Keratinocyte (primary cell): ENCODE measurements around the gene DENND2A. TPM values are rescaled to one million over a fixed set of nuclear protein-coding genes. Genes with fewer than 3 reads are reported as not detected.
A peak's percentile ranks its signal among the peaks of the same experiment; 100 is the strongest.
"Not testable (repeated sequence)": the region's sequence is repeated elsewhere in the genome, so short reads cannot be mapped to it uniquely, and the experiment has no call there.

ENCODE experiments used
- DNase-seq: peaks from one replicate; pipeline ENCODE4 v3.0.0-alpha.2; 2011; ENCODE audit warnings: low read depth, missing footprints, low spot score
- FAIRE-seq: peaks from 2 replicates; lab custom pipeline; 2011; peaks lifted over from hg19 to GRCh38; lab: Jason Lieb, UNC
- H2AFZ ChIP-seq: 2 replicates; pipeline ENCODE4 v1.6.0; 2012; ENCODE audit warnings: low read length, control low read depth, inconsistent platforms; ENCODE audit not compliant: control insufficient read depth
- H3K27ac ChIP-seq: 2 replicates; pipeline ENCODE4 v1.5.1; 2011; ENCODE audit warnings: low read length; ENCODE audit not compliant: control insufficient read depth, insufficient read depth
- H3K27me3 ChIP-seq: 3 replicates; pipeline ENCODE4 v1.6.0; 2011; ENCODE audit warnings: low read length; ENCODE audit not compliant: control insufficient read depth, insufficient read depth; ENCODE audit errors: extremely low read depth
- H3K36me3 ChIP-seq, 2 experiments: 2 replicates in 1 of 2; 3 replicates in 1 of 2; pipeline ENCODE4 v1.5.1; 2011; ENCODE audit warnings: low read length in 2 of 2, mild to moderate bottlenecking in 1 of 2; ENCODE audit not compliant: control insufficient read depth in 2 of 2, insufficient read depth in 2 of 2; ENCODE audit errors: extremely low read depth in 1 of 2
- H3K4me1 ChIP-seq: 3 replicates; pipeline ENCODE4 v1.5.1; 2011; ENCODE audit warnings: low read length; ENCODE audit not compliant: control insufficient read depth, insufficient read depth; ENCODE audit errors: extremely low read depth
- H3K4me2 ChIP-seq: 3 replicates; pipeline ENCODE4 v1.6.0; 2011; ENCODE audit warnings: low read depth, low read length; ENCODE audit not compliant: control insufficient read depth, insufficient read depth; ENCODE audit errors: extremely low read depth
- H3K4me3 ChIP-seq, 3 experiments: fragments of 200-600 bp in 1 of 3; sonication (generic) in 1 of 3; 2 replicates in 2 of 3; 3 replicates in 1 of 3; pipeline ENCODE4 v1.5.1; 2011 to 2016; ENCODE audit warnings: low read length in 3 of 3, mild to moderate bottlenecking in 3 of 3, control low read depth in 2 of 3, inconsistent platforms in 1 of 3, low read depth in 1 of 3, mixed read lengths in 1 of 3, mixed run types in 1 of 3, moderate library complexity in 1 of 3; ENCODE audit not compliant: control insufficient read depth in 2 of 3, insufficient read depth in 2 of 3; ENCODE audit errors: extremely low read depth in 1 of 3
- H3K79me2 ChIP-seq: 2 replicates; pipeline ENCODE4 v1.6.0; 2012; ENCODE audit warnings: low read length; ENCODE audit not compliant: control insufficient read depth, insufficient read depth
- H3K9ac ChIP-seq: 3 replicates; pipeline ENCODE4 v1.6.0; 2011; ENCODE audit warnings: low read length; ENCODE audit not compliant: control insufficient read depth, insufficient read depth; ENCODE audit errors: extremely low read depth
- H3K9me1 ChIP-seq: 3 replicates; pipeline ENCODE4 v1.6.0; 2011; ENCODE audit warnings: low read length; ENCODE audit not compliant: control insufficient read depth, insufficient read depth; ENCODE audit errors: extremely low read depth
- H3K9me3 ChIP-seq: 2 replicates; pipeline ENCODE4 v1.5.1; 2012; ENCODE audit warnings: low read depth, low read length; ENCODE audit not compliant: control insufficient read depth
- H4K20me1 ChIP-seq: 3 replicates; pipeline ENCODE4 v1.6.0; 2011; ENCODE audit warnings: low read length; ENCODE audit not compliant: control insufficient read depth, insufficient read depth; ENCODE audit errors: extremely low read depth
- CTCF ChIP-seq, 3 experiments: IDR thresholded peaks in 1 of 3; conservative IDR thresholded peaks in 1 of 3; optimal IDR thresholded peaks in 1 of 3; 2 replicates in 2 of 3; 3 replicates in 1 of 3; pipeline versions ENCODE3 to v1.5.1; 2011; ENCODE audit warnings: low read length in 3 of 3, mild to moderate bottlenecking in 3 of 3, moderate library complexity in 2 of 3, control low read depth in 1 of 3, inconsistent platforms in 1 of 3; ENCODE audit not compliant: insufficient read depth in 2 of 3; ENCODE audit errors: extremely low read depth in 1 of 3
- EZH2 ChIP-seq: IDR thresholded peaks from one replicate; pipeline ENCODE4 v1.6.1; 2012; ENCODE audit warnings: inconsistent platforms, mild to moderate bottlenecking, low read length, moderate library complexity
- dilution Hi-C: fragments of 300-500 bp; cut with MboI; formaldehyde crosslinking; loops from one replicate; pipeline ENCODE4 v1.7.0; 2020; ENCODE audit warnings: low sequenced_read_pairs; ENCODE audit not compliant: extremely low pct_ligation_motif_present
- polyA plus RNA-seq, 5 experiments: library from polyadenylated mRNA; depleted of rRNA in 3 of 5; stranded (reverse) in 3 of 5; stranded (forward) in 1 of 5; unstranded in 1 of 5; fragments of >200 nt; gene quantifications; 1 replicate in 1 of 5; 2 replicates in 3 of 5; 3 replicates in 1 of 5; pipeline versions ENCODE4 v1.2.1 to v1.2.3, GENCODE V29; 2011 to 2012; ENCODE audit warnings: missing spikeins in 2 of 5, low read depth in 1 of 5, low replicate concordance in 1 of 5

Gene DENND2A
- polyA plus RNA-seq, 1 donor (not counting 4 experiments of a cell fraction or from before 2014, with no cell fraction given): 1.8 TPM

- H3K9ac ChIP-seq: no peak overlapping the region
- DNase-seq (no peak), FAIRE-seq (no peak)
- no peaks in the 10 kb centered on the region for H3K9me1 ChIP-seq
- H3K4me2 ChIP-seq: no peak overlapping the region
- no peaks in the 10 kb centered on the region for H3K36me3 ChIP-seq
- peaks cover 12% of the 10 kb centered on the region for H3K4me1 ChIP-seq
- no peak for TF ChIP-seq CTCF (optimal IDR thresholded peaks at IDR 0.05 in 1 of 3, IDR thresholded peaks at IDR 0.05 in 1 of 3, conservative IDR thresholded peaks at IDR 0.05 in 1 of 3; ENCODE audit: extremely low read depth in 1 of 3, insufficient read depth in 2 of 3, low read length in 3 of 3)
- TF ChIP-seq EZH2: no peak
- no peaks in the 10 kb centered on the region for H3K9me3 ChIP-seq
- dilution Hi-C loops: no loop called here
- H2AFZ ChIP-seq: no peak overlapping the region
- H3K27ac ChIP-seq: no peak overlapping the region
- H4K20me1 ChIP-seq: no peaks in the 10 kb centered on the region
- H3K79me2 ChIP-seq: no peaks in the 10 kb centered on the region
- no peak overlapping the region for H3K4me3 ChIP-seq
- no peaks in the 10 kb centered on the region for H3K27me3 ChIP-seq
Measured at GRCh38 chr7:140570120-140570519, 70.5 kb downstream of the DENND2A start.

- FAIRE-seq (no peak), DNase-seq (no peak)
- Histone ChIP-seq H2AFZ (no peak overlapping the region), H3K27me3 (no peaks in the 10 kb centered on the region), H3K4me3 (no peak overlapping the region), H3K9me3 (no peaks in the 10 kb centered on the region), H3K4me2 (no peak overlapping the region), H3K4me1 (peaks cover 26% of the 10 kb centered on the region), H3K9me1 (no peaks in the 10 kb centered on the region), H4K20me1 (no peaks in the 10 kb centered on the region), H3K79me2 (no peaks in the 10 kb centered on the region), H3K27ac (no peak overlapping the region), H3K36me3 (no peaks in the 10 kb centered on the region), H3K9ac (no peak overlapping the region)
- TF ChIP-seq EZH2 (no peak), CTCF (optimal IDR thresholded peaks at IDR 0.05 in 1 of 3, IDR thresholded peaks at IDR 0.05 in 1 of 3, conservative IDR thresholded peaks at IDR 0.05 in 1 of 3; ENCODE audit: extremely low read depth in 1 of 3, insufficient read depth in 2 of 3, low read length in 3 of 3) (no peak)
- dilution Hi-C loops: no loop called here
Measured at GRCh38 chr7:140568021-140568813, 72.4 kb downstream of the DENND2A start.

GRCh38 chr7:140566186-140566585 lies 74.4 kb downstream of the DENND2A start:
- H3K9me1 ChIP-seq, dilution Hi-C loops, H3K79me2 ChIP-seq, H3K4me3 ChIP-seq, FAIRE-seq, H3K27ac ChIP-seq, H3K27me3 ChIP-seq, H4K20me1 ChIP-seq, DNase-seq, H3K9ac ChIP-seq, H3K4me2 ChIP-seq, H3K9me3 ChIP-seq, H3K36me3 ChIP-seq: not testable (repeated sequence)
- peaks cover 23% of the 10 kb centered on the region for H3K4me1 ChIP-seq
- H2AFZ ChIP-seq: peak overlapping the region; percentile 22

DNA sequence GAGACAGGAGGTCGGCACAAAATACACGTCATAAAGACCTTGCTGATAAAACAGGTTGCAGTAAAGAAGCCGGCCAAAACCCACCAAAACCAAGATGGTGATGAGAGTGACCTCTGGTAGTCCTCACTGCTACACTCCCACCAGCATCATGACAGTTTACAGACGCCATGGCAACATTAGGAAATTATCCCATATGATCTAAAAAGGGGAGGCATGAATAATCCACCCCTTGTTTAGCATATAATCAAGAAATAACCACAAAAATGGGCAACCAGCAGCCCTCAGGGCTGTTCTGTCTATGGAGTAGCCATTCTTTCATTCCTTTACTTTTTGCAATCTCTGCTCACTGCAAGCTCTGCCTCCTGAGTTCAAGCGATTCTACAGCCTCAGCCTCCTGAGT lies 74.9 kb downstream of the DENND2A start:
- H3K9me1 ChIP-seq, H3K4me3 ChIP-seq, H3K27me3 ChIP-seq, FAIRE-seq, H3K79me2 ChIP-seq, H3K27ac ChIP-seq, H3K9me3 ChIP-seq, DNase-seq, dilution Hi-C loops, H3K36me3 ChIP-seq, H3K9ac ChIP-seq, H3K4me2 ChIP-seq, H4K20me1 ChIP-seq, H2AFZ ChIP-seq: not testable (repeated sequence)
- peaks cover 23% of the 10 kb centered on the region for H3K4me1 ChIP-seq
